ENCODE results near the gene TSHZ3. TPM values are rescaled to one million over a fixed set of nuclear protein-coding genes. Genes with fewer than 3 reads are reported as not detected.

Gene TSHZ3
- total RNA-seq, 1 experiment from 2014 or later: 3.2 TPM

GRCh38 chr19:31300422-31300821 is 48.8 kb downstream of the TSHZ3 start:
- Histone ChIP-seq H2AFZ (ENCODE audit: low read length) (no peak overlapping the region), H3K79me2 (ENCODE audit: insufficient read depth, low read length) (peaks cover 1% of the 10 kb centered on the region; the same call in 1 of the 2 replicates), H2BK15ac (ENCODE audit: low read depth, low read length) (no peak overlapping the region), H2BK5ac (ENCODE audit: insufficient read length, low read length) (no peak overlapping the region), H3T11ph (ENCODE audit: low read length) (no peak overlapping the region), H3K18ac (ENCODE audit: insufficient read length, low read depth, low read length) (no peak overlapping the region), H3K14ac (ENCODE audit: insufficient read depth, low read length) (no peak overlapping the region), H4K20me1 (ENCODE audit: control insufficient read depth, insufficient read depth, insufficient read length) (no peaks in the 10 kb centered on the region), H3K27ac (ENCODE audit: insufficient read length, low read depth, low read length) (no peak overlapping the region), H3K79me1 (ENCODE audit: insufficient read depth, low read depth, low read length, poor library complexity, severe bottlenecking) (no peaks in the 10 kb centered on the region), H4K5ac (ENCODE audit: insufficient read length, low read depth, low read length) (no peak overlapping the region), H2BK120ac (ENCODE audit: low read depth, low read length, poor library complexity, severe bottlenecking) (no peak overlapping the region), H3K56ac (ENCODE audit: insufficient read length, low read depth, low read length) (no peak overlapping the region), H3K9me3 (ENCODE audit: control insufficient read depth, low read depth, low read length) (no peaks in the 10 kb centered on the region), H3K27me3 (ENCODE audit: insufficient read depth, low read length) (no peaks in the 10 kb centered on the region), H4K8ac (replicated peaks; ENCODE audit: insufficient read length, low read depth, low read length) (no peak overlapping the region), H3K9ac (ENCODE audit: extremely low read depth, insufficient read length, low read length) (no peak overlapping the region), H3K23me2 (ENCODE audit: insufficient read length, low read depth, low read length, poor library complexity, severe bottlenecking) (no peaks in the 10 kb centered on the region), H2BK12ac (ENCODE audit: insufficient read length, low read depth, low read length) (no peak overlapping the region), H3K4ac (ENCODE audit: low read depth, low read length) (no peak overlapping the region), H2BK20ac (ENCODE audit: low read depth, low read length, poor library complexity, severe bottlenecking) (no peak overlapping the region), H4K91ac (ENCODE audit: insufficient read length, low read depth, low read length) (no peak overlapping the region), H3K23ac (ENCODE audit: insufficient read length, low read depth, low read length) (no peak overlapping the region), H3K4me2 (ENCODE audit: insufficient read depth, insufficient read length, low read length) (no peak overlapping the region), H3K4me1 (ENCODE audit: insufficient read depth, low read length) (no peaks in the 10 kb centered on the region), H2AK5ac (ENCODE audit: insufficient read length, low read length) (no peak overlapping the region)
- Mint-ChIP-seq H3K36me3 (ENCODE audit: insufficient read depth in 1 of 3, low read depth in 3 of 3) (no peaks in the 10 kb centered on the region), H3K27ac (no peak overlapping the region), H3K4me1 (peaks cover 0 to 3% of the 10 kb centered on the region in 2 experiments; a peak in 1 of 4 replicates), H3K27me3 (ENCODE audit: low read depth) (no peaks in the 10 kb centered on the region), H3K9me3 (no peaks in the 10 kb centered on the region), H3K4me3 (no peak overlapping the region)
- no peak for TF ChIP-seq CTCF (conservative IDR thresholded peaks at IDR 0.05)
- no CpG with 5 or more reads among the region's 6 CpGs for WGBS (ENCODE audit: extremely low coverage, insufficient read length, low lambda C conversion rate)
- no peak for DNase-seq
